GM12878 (cell line): Measurements from ENCODE around the gene MMP3. TPM values are rescaled to one million over a fixed set of nuclear protein-coding genes. Genes with fewer than 3 reads are reported as not detected.

Experiments used
- ATAC-seq: fragments of 200-7000 bp; cut with Tn5 transposase; 3 replicates; pipeline ENCODE4 v1.9.1; 2020; ENCODE audit warnings: mild to moderate bottlenecking, moderate library complexity
- BruUV-seq: library from RNA; stranded (reverse); fragments of 400-500 nt; replicated peaks from 2 replicates; lab custom pipeline; 2021; lab: Mats Ljungman, UMichigan
- CTCF ChIA-PET: fragments of 300-600 bp; sonication (Branson Sonifier 250); formaldehyde crosslinking; extraction: SDS; loops from one replicate; lab custom pipeline; 2021; ENCODE audit warnings: inconsistent platforms; lab: Yijun Ruan, JAX
- POLR2A ChIA-PET: fragments of 350-600 bp; formaldehyde crosslinking; extraction: SDS; loops from one replicate; lab custom pipeline; 2021; ENCODE audit warnings: inconsistent platforms; lab: Charles Lee
- RAD21 ChIA-PET: fragments of 300-600 bp; sonication (Branson Sonifier 250); formaldehyde crosslinking; loops from one replicate; lab custom pipeline; 2023; ENCODE audit warnings: antibody characterized with exemption; ENCODE audit not compliant: unreplicated experiment; lab: Charles Lee
- SMC1A ChIA-PET: fragments of 300-600 bp; sonication (Branson Sonifier 250); formaldehyde crosslinking; loops from one replicate; lab custom pipeline; 2023; ENCODE audit not compliant: unreplicated experiment, uncharacterized antibody; lab: Charles Lee
- DNase-seq: peaks from one replicate; pipeline ENCODE4 v3.0.0-alpha.2; 2011; ENCODE audit warnings: low read depth, low spot score
- FAIRE-seq: peaks from 3 replicates; lab custom pipeline; 2011; peaks lifted over from hg19 to GRCh38; lab: Jason Lieb, UNC
- H2AFZ ChIP-seq: 2 replicates; pipeline ENCODE4 v1.6.0; 2011; ENCODE audit warnings: low read depth, low read length, control low read depth; ENCODE audit not compliant: control insufficient read depth
- H3K27ac ChIP-seq: 2 replicates; pipeline ENCODE4 v1.5.1; 2011; ENCODE audit warnings: control low read depth; ENCODE audit not compliant: control insufficient read depth, insufficient read depth
- H3K27me3 ChIP-seq, 2 experiments: replicated peaks in 1 of 2; 2 replicates each; pipeline versions ENCODE4 v1.6.0 to v1.6.1; 2011; ENCODE audit warnings: low read length in 1 of 2; ENCODE audit not compliant: control insufficient read depth in 2 of 2, insufficient read depth in 2 of 2
- H3K36me3 ChIP-seq, 2 experiments: 2 replicates each; pipeline ENCODE4 v1.5.1; 2011; ENCODE audit warnings: low read length in 1 of 2; ENCODE audit not compliant: control insufficient read depth in 2 of 2, insufficient read depth in 2 of 2
- H3K4me1 ChIP-seq: 2 replicates; pipeline ENCODE4 v1.6.1; 2011; ENCODE audit warnings: mild to moderate bottlenecking, low read length, moderate library complexity, mixed read lengths; ENCODE audit not compliant: control insufficient read depth, insufficient read depth
- H3K4me2 ChIP-seq: 2 replicates; pipeline ENCODE4 v1.6.0; 2011; ENCODE audit warnings: control low read depth; ENCODE audit not compliant: control insufficient read depth, insufficient read depth
- H3K4me3 ChIP-seq: fragments of 200-600 bp; sonication (generic); 2 replicates; pipeline ENCODE4 v1.5.1; 2016
- H3K79me2 ChIP-seq: 2 replicates; pipeline ENCODE4 v1.6.0; 2011; ENCODE audit warnings: low read length; ENCODE audit not compliant: control insufficient read depth, insufficient read depth
- H3K9ac ChIP-seq: 2 replicates; pipeline ENCODE4 v1.8.0; 2011; ENCODE audit warnings: low read length, control low read depth, mixed read lengths; ENCODE audit not compliant: control insufficient read depth, insufficient read depth
- H3K9me3 ChIP-seq: replicated peaks from 3 replicates; pipeline ENCODE4 v1.5.1; 2011; ENCODE audit warnings: mild to moderate bottlenecking, low read length; ENCODE audit not compliant: control insufficient read depth, insufficient read depth
- H4K20me1 ChIP-seq: 2 replicates; pipeline ENCODE4 v1.6.0; 2011; ENCODE audit not compliant: control insufficient read depth, insufficient read depth
- CEBPZ ChIP-seq: fragments of 150-350 bp; IDR thresholded peaks from 2 replicates; pipeline ENCODE4 v1.6.1; 2016; ENCODE audit warnings: low read depth, low read length
- E4F1 ChIP-seq: fragments of 450-650 bp; IDR thresholded peaks from 2 replicates; pipeline ENCODE4 v1.6.1; 2018; ENCODE audit warnings: borderline replicate concordance, mild to moderate bottlenecking; ENCODE audit not compliant: partially characterized antibody
- ETV6 ChIP-seq, 2 experiments: fragments of 450-650 bp in 1 of 2; IDR thresholded peaks in 1 of 2; conservative IDR thresholded peaks in 1 of 2; 2 replicates each; pipeline ENCODE4 v1.6.1; 2014; ENCODE audit warnings: antibody characterized with exemption in 1 of 2, borderline replicate concordance in 1 of 2, low read depth in 1 of 2, mild to moderate bottlenecking in 1 of 2, moderate library complexity in 1 of 2
- MEF2A ChIP-seq: IDR thresholded peaks from 2 replicates; pipeline ENCODE4 v1.6.1; 2011; ENCODE audit warnings: low read depth, mild to moderate bottlenecking, low read length, moderate library complexity; ENCODE audit not compliant: insufficient read depth
- RUNX3 ChIP-seq: IDR thresholded peaks from 2 replicates; pipeline ENCODE4 v1.6.1; 2012; ENCODE audit warnings: low read length, inconsistent platforms
- SREBF2 ChIP-seq: IDR thresholded peaks from 2 replicates; pipeline ENCODE4 v1.6.1; 2012; ENCODE audit warnings: mild to moderate bottlenecking, low read length
- USF2 ChIP-seq: IDR thresholded peaks from 2 replicates; pipeline ENCODE4 v1.6.1; 2011; ENCODE audit warnings: low read depth, low read length, improper control_type of control experiment, borderline replicate concordance
- WGBS: methylation state at CpG from one replicate; pipeline ENCODE4 v1.1.6; 2016; ENCODE audit warnings: low lambda C conversion rate; ENCODE audit not compliant: insufficient replicate concordance, insufficient coverage; ENCODE audit errors: missing lambda C conversion rate; 5-methylcytosine and 5-hydroxymethylcytosine counted together
- in situ Hi-C: fragments of 300-500 bp; cut with MboI; formaldehyde crosslinking; loops from 9 replicates; pipeline ENCODE4 v1.14.3; 2018; ENCODE audit warnings: mixed read lengths
- intact Hi-C: fragments of 100-400 bp; cut with micrococcal nuclease; formaldehyde crosslinking; loops from one replicate; pipeline ENCODE4 v1.14.2; 2022; ENCODE audit not compliant: unreplicated experiment
- polyA plus RNA-seq, 11 experiments: library from polyadenylated mRNA; depleted of rRNA in 4 of 11; unstranded in 6 of 11; stranded (reverse) in 5 of 11; fragments of >200 nt; fragmentation: Nextera tagmentation in 4 of 11; fragmentation: Illumina TruSeq in 1 of 11; extraction: Ambion mirVana in 4 of 11; extraction: Trizol in 1 of 11; gene quantifications; 1 replicate in 1 of 11; 2 replicates in 10 of 11; pipeline versions ENCODE4 v1.2.1 to v1.2.3, GENCODE V29; 2011 to 2016; ENCODE audit warnings: inconsistent platforms in 2 of 11, missing spikeins in 2 of 11, low read depth in 1 of 11
- total RNA-seq, 4 experiments: library from RNA; depleted of rRNA in 3 of 4; stranded (reverse); fragments of >200 nt in 3 of 4; fragmentation: Illumina TruSeq in 1 of 4; extraction: Trizol in 1 of 4; gene quantifications; 2 replicates each; pipeline versions ENCODE4 v1.2.1 to v1.2.3, GENCODE V29; 2013 to 2021

MMP3 gene
- total and polyA plus RNA-seq, 10 of the 15 experiments (the other 5 are each of a cell fraction or from before 2014, with no cell fraction given): 0.02 to 1.2 TPM; not detected in 8

- ATAC-seq: no peak
- DNase-seq: no peak
- H3K36me3 ChIP-seq: no peaks in the 10 kb centered on the region
- no TSS peak for BruUV-seq
- no peak overlapping the region for H2AFZ ChIP-seq
- no peak for TF ChIP-seq MEF2A
- TF ChIP-seq CEBPZ: no peak
- peak; percentile 51 for TF ChIP-seq RUNX3
- TF ChIP-seq SREBF2: no peak
- TF ChIP-seq E4F1: no peak
- TF ChIP-seq ETV6 (conservative IDR thresholded peaks at IDR 0.05 in 1 of 2, IDR thresholded peaks at IDR 0.05 in 1 of 2; ENCODE audit: borderline replicate concordance in 1 of 2, low read depth in 1 of 2): no peak
- no peak for TF ChIP-seq USF2
- H3K9ac ChIP-seq: no peak overlapping the region
- H3K27ac ChIP-seq: no peak overlapping the region
- ChIA-PET SMC1A (no interaction called here), POLR2A (no interaction called here), RAD21 (no interaction called here), CTCF (no interaction called here)
- H4K20me1 ChIP-seq: no peaks in the 10 kb centered on the region
- no peak for FAIRE-seq
- H3K9me3 ChIP-seq: no peaks in the 10 kb centered on the region
- no peak overlapping the region for H3K4me2 ChIP-seq
- WGBS: 39% methylated on average over 5 of the region's 5 CpGs
- intact Hi-C loops (no loop called here), in situ Hi-C loops (no loop called here)
- no peaks in the 10 kb centered on the region for H3K79me2 ChIP-seq
- H3K4me1 ChIP-seq: peaks cover 3% of the 10 kb centered on the region; the same call in 1 of the 2 replicates
- H3K27me3 ChIP-seq: no peaks in the 10 kb centered on the region
- H3K4me3 ChIP-seq: no peak overlapping the region
Measured at GRCh38 chr11:102879801-102880200, 36.4 kb upstream of the MMP3 start.
